Epithelial cell of esophagus (primary cell): ENCODE measurements around the gene C2orf78.

Experiments
- DNase-seq: peaks from one replicate; pipeline ENCODE4 v3.0.0; 2010; ENCODE audit warnings: low read depth
- H3K4me3 ChIP-seq: 2 replicates; pipeline ENCODE4 v1.5.1; 2011; ENCODE audit warnings: mild to moderate bottlenecking, low read length, control low read depth
- TF ChIP-seq, protein P1 (sequence below): IDR thresholded peaks from 2 replicates; pipeline ENCODE4 v1.5.1; 2011; ENCODE audit warnings: low read depth, mild to moderate bottlenecking, low read length, control low read depth, inconsistent platforms; ENCODE audit not compliant: insufficient read depth; ENCODE audit errors: missing control alignments

Gene C2orf78

DNA sequence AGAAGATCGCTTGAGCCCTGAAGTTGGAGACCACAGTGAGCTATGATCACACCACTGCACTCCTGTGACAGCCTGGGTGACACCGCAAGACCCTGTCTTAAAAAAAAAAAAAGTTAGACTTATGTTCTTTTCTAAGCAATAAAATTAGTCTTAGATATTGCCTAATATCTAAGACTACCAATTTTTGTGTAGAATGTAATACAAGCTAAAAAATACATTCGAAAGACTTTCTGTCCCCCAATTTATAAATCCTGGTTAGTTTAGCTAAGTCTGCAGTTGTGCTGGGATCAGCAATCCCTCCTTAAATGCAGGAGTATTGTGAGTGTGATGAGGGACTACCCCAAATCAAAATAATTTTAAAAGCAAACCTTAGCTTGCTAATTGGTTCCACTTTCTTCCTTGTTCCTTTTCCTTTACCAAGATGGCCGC is 44.4 kb downstream of the C2orf78 start:
- DNase-seq, result no peak
- peak overlapping the region; percentile 67 for H3K4me3 ChIP-seq
- TF ChIP-seq, protein P1, sequence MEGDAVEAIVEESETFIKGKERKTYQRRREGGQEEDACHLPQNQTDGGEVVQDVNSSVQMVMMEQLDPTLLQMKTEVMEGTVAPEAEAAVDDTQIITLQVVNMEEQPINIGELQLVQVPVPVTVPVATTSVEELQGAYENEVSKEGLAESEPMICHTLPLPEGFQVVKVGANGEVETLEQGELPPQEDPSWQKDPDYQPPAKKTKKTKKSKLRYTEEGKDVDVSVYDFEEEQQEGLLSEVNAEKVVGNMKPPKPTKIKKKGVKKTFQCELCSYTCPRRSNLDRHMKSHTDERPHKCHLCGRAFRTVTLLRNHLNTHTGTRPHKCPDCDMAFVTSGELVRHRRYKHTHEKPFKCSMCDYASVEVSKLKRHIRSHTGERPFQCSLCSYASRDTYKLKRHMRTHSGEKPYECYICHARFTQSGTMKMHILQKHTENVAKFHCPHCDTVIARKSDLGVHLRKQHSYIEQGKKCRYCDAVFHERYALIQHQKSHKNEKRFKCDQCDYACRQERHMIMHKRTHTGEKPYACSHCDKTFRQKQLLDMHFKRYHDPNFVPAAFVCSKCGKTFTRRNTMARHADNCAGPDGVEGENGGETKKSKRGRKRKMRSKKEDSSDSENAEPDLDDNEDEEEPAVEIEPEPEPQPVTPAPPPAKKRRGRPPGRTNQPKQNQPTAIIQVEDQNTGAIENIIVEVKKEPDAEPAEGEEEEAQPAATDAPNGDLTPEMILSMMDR, result no peak

DNA sequence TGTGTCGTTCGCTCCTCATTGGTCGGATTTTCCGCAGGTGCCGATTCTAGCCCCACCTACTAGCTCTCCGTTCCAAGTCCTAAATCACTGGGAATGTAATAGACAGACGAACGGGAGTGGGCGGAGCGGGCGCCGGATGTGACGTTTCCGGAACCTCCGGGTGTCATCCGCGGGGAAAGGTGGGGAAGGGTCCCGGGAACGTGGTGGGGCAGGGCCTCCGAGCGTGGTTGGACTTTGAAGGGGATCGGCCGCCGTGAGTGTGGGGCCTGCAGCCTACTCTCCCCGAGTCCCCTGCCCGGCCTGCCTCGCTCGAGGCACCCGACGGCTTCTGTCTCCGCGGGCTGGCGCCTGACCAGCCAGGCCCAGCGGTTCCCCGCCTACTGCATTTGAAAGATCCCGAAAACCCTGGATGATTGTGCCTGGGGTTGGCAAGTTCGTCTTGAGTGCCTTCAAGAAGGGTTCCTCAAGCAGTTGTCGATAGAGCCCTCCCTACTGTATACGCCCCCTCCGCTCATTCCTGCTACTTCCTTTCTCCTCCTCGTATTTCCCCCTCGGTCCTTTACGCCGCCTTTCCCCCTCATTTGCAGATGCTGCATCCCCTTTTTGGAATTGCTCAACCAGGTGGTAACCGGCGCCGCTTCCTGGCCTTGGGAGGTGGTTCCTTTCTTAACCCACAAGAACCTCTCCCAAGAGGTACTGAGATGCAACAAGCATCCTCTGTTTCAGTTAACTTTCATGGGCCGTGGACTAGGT is 45.0 kb downstream of the C2orf78 start, which contains the start of gene STAMBP:
Gene STAMBP (plus strand): TSS at position 144 of the 753 bp plus-strand sequence. CDS start 1,896 bp downstream, outside the sequence.
- peak; percentile 98 for DNase-seq
- peak within 1 kb of the TSS; percentile 67 for H3K4me3 ChIP-seq
- TF ChIP-seq, protein P1, result no peak

DNA sequence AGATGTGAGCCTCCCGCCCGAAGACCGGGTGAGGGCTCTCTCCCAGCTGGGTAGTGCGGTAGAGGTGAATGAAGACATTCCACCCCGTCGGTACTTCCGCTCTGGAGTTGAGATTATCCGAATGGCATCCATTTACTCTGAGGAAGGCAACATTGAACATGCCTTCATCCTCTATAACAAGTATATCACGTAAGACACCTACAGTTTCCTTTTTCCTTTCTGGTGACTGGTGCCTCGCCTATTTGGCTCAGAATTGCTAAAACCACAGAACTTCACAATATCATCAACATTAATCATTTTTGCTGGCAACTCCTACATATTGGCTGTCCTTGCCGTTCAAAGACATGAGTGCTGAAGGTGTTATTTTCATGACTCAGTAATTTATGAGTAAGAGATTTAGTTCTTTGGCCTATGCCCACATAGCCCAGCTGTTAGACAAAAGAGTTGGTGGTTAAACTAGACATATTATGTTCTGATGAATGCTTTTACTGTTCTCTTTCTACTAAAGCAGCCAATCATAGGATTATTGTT is 47.0 kb downstream of the C2orf78 start:
- peak; percentile 97 for DNase-seq
- H3K4me3 ChIP-seq, result peak overlapping the region; percentile 10
- TF ChIP-seq, protein P1, result no peak

DNA sequence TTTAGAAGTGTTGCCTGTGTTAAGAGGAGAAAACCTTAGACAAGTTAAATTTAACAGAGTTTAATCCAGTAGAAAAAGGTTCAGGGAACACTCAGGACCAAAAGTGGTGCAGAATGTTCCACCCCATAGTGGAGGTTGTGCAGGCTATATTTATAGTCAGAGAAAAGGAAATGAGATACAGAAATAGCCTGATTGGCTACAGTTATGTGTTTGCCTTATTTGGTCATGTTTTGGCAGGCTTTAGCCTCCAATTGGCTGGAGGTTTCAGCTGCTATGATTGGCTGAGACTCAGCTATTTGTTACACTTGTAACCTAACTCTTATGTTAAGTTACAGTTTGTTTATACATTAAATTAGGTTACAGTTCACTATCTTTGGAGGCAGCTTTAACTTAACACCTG is 48.9 kb downstream of the C2orf78 start:
- DNase-seq, result peak; percentile 29

DNA sequence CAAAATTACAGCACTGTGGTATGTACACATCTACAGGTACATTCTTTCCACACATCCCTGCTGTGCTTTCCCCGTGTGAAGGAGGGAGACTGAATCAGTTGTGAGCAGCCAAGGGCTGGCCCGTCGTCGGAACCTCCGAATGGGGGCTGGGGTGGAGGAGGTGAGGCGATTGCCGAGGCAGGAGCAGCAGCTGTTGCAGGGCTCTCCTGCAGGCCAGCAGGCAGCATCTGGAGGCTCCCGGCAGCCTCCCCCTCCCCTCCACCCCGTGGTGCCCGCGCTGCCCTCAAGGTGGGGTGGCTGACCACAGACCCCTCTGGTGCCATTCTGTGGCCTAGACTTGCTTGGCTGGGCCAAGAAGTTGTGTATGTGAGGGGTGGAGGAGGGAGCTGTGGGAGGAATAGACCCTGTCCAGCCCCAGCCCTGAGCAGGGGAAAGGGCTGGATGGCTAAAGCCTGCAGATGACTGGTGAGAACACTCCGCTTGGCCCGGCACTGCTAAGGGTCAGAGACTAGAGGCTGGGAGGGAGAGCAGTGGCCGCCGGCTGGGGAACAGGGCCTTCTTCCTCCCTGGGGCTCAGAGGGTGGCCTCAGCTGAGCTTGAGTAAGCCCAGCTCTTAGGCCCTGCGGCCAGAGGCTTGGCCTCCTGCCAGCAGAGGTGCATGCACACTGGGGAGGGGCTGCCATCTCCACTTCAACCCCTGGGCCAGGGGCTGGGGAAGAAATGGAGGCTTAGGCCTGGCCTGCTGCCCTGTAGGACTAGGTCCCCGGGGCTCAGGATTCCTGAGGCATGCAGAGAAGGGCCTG is 52.4 kb downstream of the C2orf78 start:
- TF ChIP-seq, protein P1, result no peak
- no peak for DNase-seq
- no peak overlapping the region for H3K4me3 ChIP-seq

More for the DNA sequence above, 48.9 kb downstream of the C2orf78 start:
- TF ChIP-seq, protein P1, result no peak
- H3K4me3 ChIP-seq, result no peak overlapping the region

DNA sequence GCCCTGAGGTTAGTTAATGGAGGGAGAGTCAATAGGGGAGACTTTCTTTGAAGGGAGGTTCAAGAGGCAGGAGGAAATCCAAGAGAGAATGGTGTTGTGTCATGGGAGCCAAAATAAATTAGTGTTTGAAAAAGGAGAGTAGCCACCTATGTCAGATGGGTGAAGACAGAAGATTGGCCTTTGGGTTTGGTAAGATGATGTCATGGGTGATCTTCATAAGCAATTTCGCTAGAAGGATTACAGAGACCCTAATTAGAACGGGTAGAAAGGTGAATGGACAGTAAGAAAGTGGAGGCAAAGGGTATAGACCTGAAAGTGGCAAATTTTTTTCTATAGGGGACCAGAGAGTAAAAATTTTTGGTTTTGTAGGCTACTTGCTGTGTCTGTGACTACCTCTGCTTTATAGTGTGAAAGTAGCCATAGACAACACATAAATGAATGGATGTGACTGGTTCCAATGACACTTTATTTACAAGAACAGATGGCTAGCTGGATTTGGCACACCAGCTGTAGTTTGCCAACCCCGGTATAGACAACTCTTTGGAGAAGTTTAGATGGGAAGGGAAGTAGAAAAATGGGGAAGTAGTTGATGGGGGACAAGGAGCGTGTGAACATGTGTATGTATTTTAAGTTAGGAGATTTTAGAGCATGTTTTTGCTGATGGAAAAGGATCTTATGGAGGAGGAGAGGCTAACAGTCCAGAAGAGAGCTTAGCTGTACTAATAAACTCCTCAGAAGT is 54.0 kb downstream of the C2orf78 start:
- TF ChIP-seq, protein P1, result no peak
- H3K4me3 ChIP-seq, result no peak overlapping the region
- no peak for DNase-seq
